HCT116 (cell line): ENCODE results near the gene PHF21B.

Experiments used
- CEBPB ChIP-seq: IDR thresholded peaks from 2 replicates; pipeline ENCODE4 v1.6.1; 2012; ENCODE audit warnings: low read depth
- EZH2 ChIP-seq: fragments of 200-600 bp; sonication (generic); IDR thresholded peaks from 2 replicates; pipeline ENCODE4 v1.6.1; 2017; ENCODE audit warnings: antibody characterized with exemption, mixed run types
- POLR2A ChIP-seq: IDR thresholded peaks from 2 replicates; pipeline ENCODE4 v1.7.0; 2011; ENCODE audit warnings: borderline replicate concordance; ENCODE audit not compliant: insufficient read depth, insufficient read length; ENCODE audit errors: extremely low read depth
- POLR2AphosphoS5 ChIP-seq: IDR thresholded peaks from 2 replicates; pipeline ENCODE4 v1.6.1; 2011; ENCODE audit warnings: mild to moderate bottlenecking, low read depth, low read length, moderate library complexity
- SP1 ChIP-seq: IDR thresholded peaks from 2 replicates; pipeline ENCODE4 v1.6.1; 2012; ENCODE audit warnings: low read depth
- YY1 ChIP-seq: IDR thresholded peaks from 2 replicates; pipeline ENCODE4 v1.6.1; 2011; ENCODE audit warnings: low read length, low read depth, moderate library complexity, mild to moderate bottlenecking; ENCODE audit not compliant: insufficient replicate concordance; ENCODE audit errors: extremely low read depth
- TF ChIP-seq, protein P1 (sequence below), 3 experiments: fragments of 200-600 bp in 1 of 3; sonication (generic) in 1 of 3; IDR thresholded peaks in 2 of 3; conservative IDR thresholded peaks in 1 of 3; 2 replicates each; pipeline ENCODE4 v1.5.1; 2012 to 2017; ENCODE audit warnings: low read depth in 2 of 3, low read length in 2 of 3, antibody characterized with exemption in 1 of 3, borderline replicate concordance in 1 of 3, control low read depth in 1 of 3, mild to moderate bottlenecking in 1 of 3, mixed read lengths in 1 of 3, mixed run types in 1 of 3, moderate library complexity in 1 of 3; ENCODE audit not compliant: insufficient read depth in 1 of 3

DNA sequence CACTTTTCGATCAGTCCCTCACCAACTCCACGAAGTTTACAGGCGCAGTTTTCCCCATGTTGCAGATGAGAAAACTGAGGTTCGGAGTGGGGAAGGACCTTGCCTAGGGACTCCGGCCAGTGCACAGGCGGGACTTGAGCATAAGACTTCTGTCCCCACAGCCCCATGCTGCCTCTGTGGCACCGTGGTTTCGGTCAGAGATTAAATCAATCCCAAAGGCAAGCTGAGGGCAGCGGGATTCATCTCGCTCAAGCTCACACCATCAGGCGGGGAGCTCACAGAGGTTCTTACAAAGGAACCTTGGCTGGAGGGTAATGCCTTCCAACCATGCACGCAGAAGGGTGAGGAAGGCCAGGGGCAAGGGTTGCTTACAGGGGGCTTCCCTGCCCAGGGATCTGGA is 115.5 kb downstream of the PHF21B start:
- TF ChIP-seq POLR2AphosphoS5, result no peak
- TF ChIP-seq POLR2A, result no peak
- TF ChIP-seq, protein P1, sequence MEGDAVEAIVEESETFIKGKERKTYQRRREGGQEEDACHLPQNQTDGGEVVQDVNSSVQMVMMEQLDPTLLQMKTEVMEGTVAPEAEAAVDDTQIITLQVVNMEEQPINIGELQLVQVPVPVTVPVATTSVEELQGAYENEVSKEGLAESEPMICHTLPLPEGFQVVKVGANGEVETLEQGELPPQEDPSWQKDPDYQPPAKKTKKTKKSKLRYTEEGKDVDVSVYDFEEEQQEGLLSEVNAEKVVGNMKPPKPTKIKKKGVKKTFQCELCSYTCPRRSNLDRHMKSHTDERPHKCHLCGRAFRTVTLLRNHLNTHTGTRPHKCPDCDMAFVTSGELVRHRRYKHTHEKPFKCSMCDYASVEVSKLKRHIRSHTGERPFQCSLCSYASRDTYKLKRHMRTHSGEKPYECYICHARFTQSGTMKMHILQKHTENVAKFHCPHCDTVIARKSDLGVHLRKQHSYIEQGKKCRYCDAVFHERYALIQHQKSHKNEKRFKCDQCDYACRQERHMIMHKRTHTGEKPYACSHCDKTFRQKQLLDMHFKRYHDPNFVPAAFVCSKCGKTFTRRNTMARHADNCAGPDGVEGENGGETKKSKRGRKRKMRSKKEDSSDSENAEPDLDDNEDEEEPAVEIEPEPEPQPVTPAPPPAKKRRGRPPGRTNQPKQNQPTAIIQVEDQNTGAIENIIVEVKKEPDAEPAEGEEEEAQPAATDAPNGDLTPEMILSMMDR (IDR thresholded peaks at IDR 0.05 in 2 of 3, conservative IDR thresholded peaks at IDR 0.05 in 1 of 3; ENCODE audit: borderline replicate concordance in 1 of 3, insufficient read depth in 1 of 3, low read depth in 2 of 3, low read length in 2 of 3), result no peak
- no peak for TF ChIP-seq YY1
- no peak for TF ChIP-seq SP1
- no peak for TF ChIP-seq CEBPB
- TF ChIP-seq EZH2, result no peak
